SU-DHL-6 (cell line): Measurements from ENCODE around the gene DAPK2.

Source experiments
- EZH2phosphoT487 ChIP-seq: fragments of 200-600 bp; sonication (generic), shearing (Covaris generic); conservative IDR thresholded peaks from 2 replicates; pipeline ENCODE4 v1.6.1; 2018; ENCODE audit warnings: mild to moderate bottlenecking, antibody characterized with exemption, low read length, moderate library complexity, mixed read lengths
- TF ChIP-seq, protein P1 (sequence below): fragments of 200-600 bp; sonication (generic); IDR thresholded peaks from one replicate; pipeline ENCODE4 v1.5.1; 2017; ENCODE audit warnings: antibody characterized with exemption, mild to moderate bottlenecking, low read length, moderate library complexity; ENCODE audit not compliant: insufficient read depth, poor library complexity, severe bottlenecking

GRCh38 chr15:64089543-64090280 lies 43.4 kb upstream of the DAPK2 start:
- TF ChIP-seq, protein P1, sequence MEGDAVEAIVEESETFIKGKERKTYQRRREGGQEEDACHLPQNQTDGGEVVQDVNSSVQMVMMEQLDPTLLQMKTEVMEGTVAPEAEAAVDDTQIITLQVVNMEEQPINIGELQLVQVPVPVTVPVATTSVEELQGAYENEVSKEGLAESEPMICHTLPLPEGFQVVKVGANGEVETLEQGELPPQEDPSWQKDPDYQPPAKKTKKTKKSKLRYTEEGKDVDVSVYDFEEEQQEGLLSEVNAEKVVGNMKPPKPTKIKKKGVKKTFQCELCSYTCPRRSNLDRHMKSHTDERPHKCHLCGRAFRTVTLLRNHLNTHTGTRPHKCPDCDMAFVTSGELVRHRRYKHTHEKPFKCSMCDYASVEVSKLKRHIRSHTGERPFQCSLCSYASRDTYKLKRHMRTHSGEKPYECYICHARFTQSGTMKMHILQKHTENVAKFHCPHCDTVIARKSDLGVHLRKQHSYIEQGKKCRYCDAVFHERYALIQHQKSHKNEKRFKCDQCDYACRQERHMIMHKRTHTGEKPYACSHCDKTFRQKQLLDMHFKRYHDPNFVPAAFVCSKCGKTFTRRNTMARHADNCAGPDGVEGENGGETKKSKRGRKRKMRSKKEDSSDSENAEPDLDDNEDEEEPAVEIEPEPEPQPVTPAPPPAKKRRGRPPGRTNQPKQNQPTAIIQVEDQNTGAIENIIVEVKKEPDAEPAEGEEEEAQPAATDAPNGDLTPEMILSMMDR, result no peak
- no peak for TF ChIP-seq EZH2phosphoT487
